Activated T-cell treated with anti-CD3 and anti-CD28 coated beads for 24 hours (primary cell): ENCODE measurements around the gene HMSD.

Source experiments
- DNase-seq: peaks from one replicate; pipeline ENCODE4 v3.0.0-alpha.2; 2020; ENCODE audit warnings: low read depth

HMSD gene

DNA sequence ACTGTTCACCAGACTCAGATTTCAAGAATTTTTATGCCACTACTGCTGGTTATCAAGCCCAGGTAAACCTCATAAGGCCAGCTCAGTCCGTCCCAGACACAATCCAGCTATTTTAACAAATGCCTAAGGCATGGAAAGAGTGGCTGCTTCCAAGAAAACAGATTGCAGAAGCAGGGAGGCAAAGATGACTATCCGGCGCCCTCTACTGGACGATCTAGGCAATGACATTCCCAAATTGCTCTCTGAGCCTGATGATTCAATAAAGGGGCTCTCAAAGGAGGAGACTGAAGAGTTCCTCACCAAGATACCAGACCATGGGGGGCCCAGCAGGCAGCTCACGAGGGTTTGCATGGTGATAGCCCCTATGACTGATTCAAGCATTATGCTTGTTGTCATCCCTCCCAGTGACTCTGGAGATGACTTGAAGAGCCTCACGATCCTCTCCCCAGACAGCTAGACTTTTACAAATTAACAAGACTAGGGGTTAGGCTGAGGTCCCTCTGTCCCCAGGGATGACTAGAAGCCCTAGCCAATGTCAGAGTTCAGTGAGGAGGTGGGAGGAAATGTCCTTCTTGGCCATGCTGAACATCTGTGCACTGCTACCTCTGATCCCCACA, 45.8 kb downstream of the HMSD start:
- no peak for DNase-seq

DNA sequence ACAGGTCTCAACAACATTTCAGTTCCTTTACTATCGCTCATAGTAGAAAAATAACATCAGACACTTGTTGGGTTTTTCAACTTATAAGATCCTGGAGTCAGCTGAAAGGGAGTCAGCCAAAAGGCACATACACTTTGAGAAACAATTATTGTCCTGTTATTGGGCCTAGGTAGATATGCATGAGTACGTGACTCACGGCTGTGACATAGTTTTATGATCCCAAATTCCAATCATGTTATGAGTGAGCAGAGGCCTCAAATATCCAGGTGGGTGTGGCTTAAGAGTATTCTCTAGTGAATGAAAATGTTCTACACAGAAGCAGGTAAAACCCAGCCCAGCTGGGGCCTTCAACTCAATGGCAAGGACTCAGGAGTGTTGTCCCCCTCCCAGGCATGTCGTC, 47.9 kb downstream of the HMSD start:
- no peak for DNase-seq

DNA sequence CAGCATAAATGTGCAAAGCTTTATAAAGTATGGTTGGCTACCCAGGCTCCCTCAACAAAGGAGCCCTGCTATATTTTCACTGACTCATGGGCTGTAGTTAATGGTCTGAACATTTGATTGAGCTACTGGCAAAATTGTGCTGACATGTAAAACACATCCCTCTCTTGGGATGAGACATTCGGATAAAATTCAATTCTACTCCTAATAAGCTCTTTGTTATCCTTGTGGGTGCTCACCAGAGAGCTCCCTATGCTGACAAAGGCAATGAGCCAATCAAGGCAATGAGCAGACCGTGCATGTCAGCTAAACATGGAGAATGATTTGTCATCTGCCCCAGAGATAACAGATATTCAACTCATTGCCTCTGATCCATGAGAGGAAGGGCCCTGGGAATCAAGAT, 48.5 kb downstream of the HMSD start:
- DNase-seq: no peak

DNA sequence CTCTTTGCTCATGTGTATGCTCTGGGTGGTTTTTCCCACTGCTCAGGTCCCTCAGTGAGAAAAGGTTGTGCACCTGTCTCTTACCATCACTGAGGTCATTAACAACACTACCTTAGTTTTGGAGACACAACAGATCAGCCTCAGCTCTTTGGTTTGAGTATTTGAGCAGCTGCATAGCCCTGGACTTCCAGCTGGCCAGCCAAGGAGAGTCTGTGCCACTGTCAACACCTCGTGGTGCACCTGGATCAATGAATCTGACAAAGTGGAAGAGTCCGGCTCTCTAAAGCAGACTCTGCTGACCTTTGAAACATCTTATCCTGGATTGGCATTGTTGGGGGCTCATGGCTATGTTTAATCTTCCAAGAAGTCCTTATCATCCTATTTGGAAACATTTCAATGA, 50.8 kb downstream of the HMSD start:
- DNase-seq: no peak

DNA sequence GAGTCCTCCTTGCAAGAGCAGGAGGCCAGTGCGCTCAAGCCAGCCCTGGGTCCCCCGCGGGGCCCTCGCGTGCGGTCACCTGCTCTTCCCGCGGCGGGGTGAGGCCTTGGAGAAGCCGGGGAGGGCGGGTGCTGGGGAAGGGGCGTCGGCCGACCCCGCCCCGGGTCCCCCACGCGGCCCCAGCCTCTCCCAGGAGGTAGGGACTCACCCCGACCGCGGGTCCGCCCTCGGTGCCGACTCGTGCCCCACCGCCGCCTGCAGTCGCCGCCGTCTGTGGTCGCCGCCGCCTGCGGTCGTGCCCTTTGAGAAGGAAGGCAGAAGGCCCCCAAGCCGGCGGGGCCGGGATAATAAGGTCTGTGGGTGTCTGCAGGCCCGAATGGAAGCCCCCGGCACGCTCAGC, 53.5 kb downstream of the HMSD start:
- DNase-seq: no peak

DNA sequence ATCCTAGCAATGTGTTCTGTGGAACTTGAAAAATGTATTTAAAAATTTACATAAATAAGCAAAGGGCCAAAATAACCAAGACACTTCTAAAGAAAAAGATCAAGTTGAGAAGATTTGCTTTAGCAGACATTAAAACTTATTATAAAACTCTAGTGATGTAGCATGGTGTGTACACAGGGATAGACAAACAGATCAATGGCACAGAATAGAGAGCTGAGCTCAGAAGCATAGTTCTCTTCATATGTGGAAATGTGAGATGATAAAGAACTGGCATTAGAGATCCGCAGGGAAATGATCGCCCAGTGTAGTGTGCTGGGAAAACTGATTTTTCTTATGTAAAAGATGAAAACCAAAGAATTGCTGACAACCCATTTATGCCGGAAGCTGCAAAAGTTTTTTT, 60.2 kb downstream of the HMSD start:
- no peak for DNase-seq
